HEK293 (cell line): ENCODE results near the gene NEK8.

Experiments
- CTCF ChIA-PET: fragments of 350-600 bp; formaldehyde crosslinking; extraction: SDS; loops from one replicate; lab custom pipeline; 2021; ENCODE audit warnings: antibody characterized with exemption; lab: Yijun Ruan, JAX
- POLR2A ChIA-PET: fragments of 300-600 bp; formaldehyde crosslinking; extraction: SDS; loops from one replicate; lab custom pipeline; 2020; ENCODE audit warnings: antibody characterized with exemption, inconsistent platforms; lab: Yijun Ruan, JAX
- H3K27ac ChIP-seq: fragments of 200-500 bp; sonication (Bioruptor generic); 2 replicates; pipeline ENCODE4 v1.5.1; 2014; ENCODE audit warnings: low read depth, low read length, control low read depth, inconsistent platforms; ENCODE audit errors: extremely low read depth
- H3K36me3 ChIP-seq, 2 experiments: fragments of 200-500 bp in 1 of 2; sonication (Bioruptor generic) in 1 of 2; 1 replicate in 1 of 2; 2 replicates in 1 of 2; pipeline ENCODE4 v1.5.1; 2014 to 2017; ENCODE audit warnings: inconsistent platforms in 2 of 2, low read length in 2 of 2; ENCODE audit not compliant: control insufficient read depth in 2 of 2, insufficient read depth in 1 of 2
- H3K4me1 ChIP-seq: fragments of 200-500 bp; sonication (Bioruptor generic); 2 replicates; pipeline ENCODE4 v1.5.1; 2014; ENCODE audit warnings: mild to moderate bottlenecking, low read length, inconsistent platforms; ENCODE audit not compliant: control insufficient read depth, insufficient read depth
- H3K4me3 ChIP-seq: 2 replicates; pipeline ENCODE4 v1.5.1; 2011; ENCODE audit warnings: low read depth, mild to moderate bottlenecking, control low read depth, low read length, moderate library complexity
- H3K9me3 ChIP-seq: fragments of 200-500 bp; sonication (Bioruptor generic); 2 replicates; pipeline ENCODE4 v1.5.1; 2014; ENCODE audit warnings: low read depth, low read length, inconsistent platforms; ENCODE audit not compliant: control insufficient read depth, insufficient read depth
- OVOL3 ChIP-seq: fragments of 450-650 bp; formaldehyde crosslinking; IDR thresholded peaks from 2 replicates; pipeline ENCODE4 v1.5.1; 2016; ENCODE audit warnings: missing biosample characterization, missing genetic modification characterization
- TCF7L2 ChIP-seq: IDR thresholded peaks from 2 replicates; pipeline ENCODE4 v1.6.1; 2011; ENCODE audit warnings: low read depth, mild to moderate bottlenecking, inconsistent platforms, low read length, moderate library complexity, borderline replicate concordance
- TSHZ1 ChIP-seq: fragments of 450-650 bp; formaldehyde crosslinking; IDR thresholded peaks from 2 replicates; pipeline ENCODE4 v1.5.1; 2016; ENCODE audit warnings: missing biosample characterization, missing genetic modification characterization, borderline replicate concordance
- YY1 ChIP-seq: fragments of 450-650 bp; formaldehyde crosslinking; IDR thresholded peaks from 2 replicates; pipeline ENCODE4 v1.5.1; 2018; ENCODE audit warnings: missing biosample characterization, missing genetic modification characterization
- ZBTB11 ChIP-seq: fragments of 450-650 bp; formaldehyde crosslinking; conservative IDR thresholded peaks from 2 replicates; pipeline ENCODE4 v1.5.1; 2016; ENCODE audit warnings: low read depth, missing biosample characterization, missing genetic modification characterization
- ZBTB26 ChIP-seq: fragments of 450-650 bp; formaldehyde crosslinking; optimal IDR thresholded peaks from 2 replicates; pipeline ENCODE3; 2016; ENCODE audit warnings: missing biosample characterization, mild to moderate bottlenecking, missing genetic modification characterization
- ZFP37 ChIP-seq: fragments of 450-650 bp; formaldehyde crosslinking; IDR thresholded peaks from 2 replicates; pipeline ENCODE4 v1.5.1; 2016; ENCODE audit warnings: missing biosample characterization, missing genetic modification characterization
- ZNF211 ChIP-seq: fragments of 450-650 bp; formaldehyde crosslinking; IDR thresholded peaks from 2 replicates; pipeline ENCODE4 v1.5.1; 2016; ENCODE audit warnings: low read depth, missing biosample characterization, missing genetic modification characterization
- ZNF24 ChIP-seq: fragments of 450-650 bp; formaldehyde crosslinking; IDR thresholded peaks from 2 replicates; pipeline ENCODE4 v1.5.1; 2016; ENCODE audit warnings: missing biosample characterization, missing genetic modification characterization
- ZNF26 ChIP-seq: fragments of 450-650 bp; formaldehyde crosslinking; IDR thresholded peaks from 2 replicates; pipeline ENCODE4 v1.5.1; 2016; ENCODE audit warnings: missing biosample characterization, missing genetic modification characterization
- ZNF37A ChIP-seq: fragments of 450-650 bp; IDR thresholded peaks from 2 replicates; pipeline ENCODE4 v1.5.1; 2018; ENCODE audit warnings: missing biosample characterization, missing genetic modification characterization
- ZNF580 ChIP-seq: fragments of 450-650 bp; formaldehyde crosslinking; IDR thresholded peaks from 2 replicates; pipeline ENCODE4 v1.5.1; 2016; ENCODE audit warnings: missing biosample characterization, missing genetic modification characterization
- TF ChIP-seq, protein P1 (sequence below): fragments of 450-650 bp; formaldehyde crosslinking; IDR thresholded peaks from 2 replicates; pipeline ENCODE4 v1.5.1; 2017; ENCODE audit warnings: missing biosample characterization, missing genetic modification characterization
- TF ChIP-seq, protein P2 (sequence below): fragments of 450-650 bp; formaldehyde crosslinking; IDR thresholded peaks from 2 replicates; pipeline ENCODE4 v1.5.1; 2016; ENCODE audit warnings: missing biosample characterization, missing genetic modification characterization

The NEK8 gene

DNA sequence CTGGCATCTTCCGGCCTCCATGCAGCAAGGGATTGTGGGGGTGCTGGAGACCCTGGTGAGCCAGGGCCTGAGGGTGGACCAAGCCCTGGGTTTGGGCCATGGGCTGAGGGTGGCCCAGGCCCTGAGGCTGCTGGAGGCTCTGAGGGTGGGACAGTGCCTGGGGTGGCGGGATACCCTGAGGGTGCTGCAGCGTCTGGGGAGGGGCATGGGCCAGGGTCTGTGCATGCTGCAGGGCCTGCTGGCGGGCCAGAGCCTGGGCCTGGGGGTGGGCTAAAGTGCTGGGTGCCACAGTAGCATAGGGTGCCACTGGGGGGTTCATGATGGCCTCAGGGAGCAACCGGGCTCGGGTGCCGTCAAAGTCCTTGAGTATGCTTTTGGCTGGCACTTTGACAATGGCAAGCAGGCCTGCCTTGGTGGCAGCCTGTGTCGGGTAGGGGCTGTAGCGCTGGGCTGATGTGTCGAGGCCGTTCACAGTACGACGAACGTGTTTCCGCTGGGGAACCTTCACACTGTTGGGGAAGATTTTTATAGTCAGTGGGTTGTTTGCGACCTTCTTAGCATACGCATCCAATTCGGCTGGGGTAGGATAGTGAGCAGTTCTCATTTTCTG is 30.8 kb downstream of the NEK8 start:
- H3K4me1 ChIP-seq = peaks cover 3% of the 10 kb centered on the region; the same call in 1 of the 2 replicates
- ChIA-PET CTCF (interaction anchor here (1.0 to 7.6 kb wide), 2 partner anchors 10 to 144 kb away, joined by 3 to 175 read pairs; no protein-coding TSS in a partner anchor), POLR2A (no interaction called here)
- peaks cover 9 to 58% of the 10 kb centered on the region in 2 experiments for H3K36me3 ChIP-seq
- H3K4me3 ChIP-seq = no peak overlapping the region
- H3K27ac ChIP-seq = no peak overlapping the region
- no peak for TF ChIP-seq ZNF37A (tag by site-specific recombination)
- TF ChIP-seq ZNF580 (tag by site-specific recombination) = no peak
- TF ChIP-seq ZNF26 (tag by site-specific recombination) = no peak
- TF ChIP-seq, protein P1, sequence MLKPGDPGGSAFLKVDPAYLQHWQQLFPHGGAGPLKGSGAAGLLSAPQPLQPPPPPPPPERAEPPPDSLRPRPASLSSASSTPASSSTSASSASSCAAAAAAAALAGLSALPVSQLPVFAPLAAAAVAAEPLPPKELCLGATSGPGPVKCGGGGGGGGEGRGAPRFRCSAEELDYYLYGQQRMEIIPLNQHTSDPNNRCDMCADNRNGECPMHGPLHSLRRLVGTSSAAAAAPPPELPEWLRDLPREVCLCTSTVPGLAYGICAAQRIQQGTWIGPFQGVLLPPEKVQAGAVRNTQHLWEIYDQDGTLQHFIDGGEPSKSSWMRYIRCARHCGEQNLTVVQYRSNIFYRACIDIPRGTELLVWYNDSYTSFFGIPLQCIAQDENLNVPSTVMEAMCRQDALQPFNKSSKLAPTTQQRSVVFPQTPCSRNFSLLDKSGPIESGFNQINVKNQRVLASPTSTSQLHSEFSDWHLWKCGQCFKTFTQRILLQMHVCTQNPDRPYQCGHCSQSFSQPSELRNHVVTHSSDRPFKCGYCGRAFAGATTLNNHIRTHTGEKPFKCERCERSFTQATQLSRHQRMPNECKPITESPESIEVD = no peak
- no peak for TF ChIP-seq OVOL3
- TF ChIP-seq ZNF24 (tag by site-specific recombination) = no peak
- TF ChIP-seq ZBTB11 (tag by site-specific recombination) = no peak
- no peak for TF ChIP-seq ZFP37 (tag by site-specific recombination)
- no peak for TF ChIP-seq YY1 (tag by site-specific recombination)
- TF ChIP-seq, protein P2, sequence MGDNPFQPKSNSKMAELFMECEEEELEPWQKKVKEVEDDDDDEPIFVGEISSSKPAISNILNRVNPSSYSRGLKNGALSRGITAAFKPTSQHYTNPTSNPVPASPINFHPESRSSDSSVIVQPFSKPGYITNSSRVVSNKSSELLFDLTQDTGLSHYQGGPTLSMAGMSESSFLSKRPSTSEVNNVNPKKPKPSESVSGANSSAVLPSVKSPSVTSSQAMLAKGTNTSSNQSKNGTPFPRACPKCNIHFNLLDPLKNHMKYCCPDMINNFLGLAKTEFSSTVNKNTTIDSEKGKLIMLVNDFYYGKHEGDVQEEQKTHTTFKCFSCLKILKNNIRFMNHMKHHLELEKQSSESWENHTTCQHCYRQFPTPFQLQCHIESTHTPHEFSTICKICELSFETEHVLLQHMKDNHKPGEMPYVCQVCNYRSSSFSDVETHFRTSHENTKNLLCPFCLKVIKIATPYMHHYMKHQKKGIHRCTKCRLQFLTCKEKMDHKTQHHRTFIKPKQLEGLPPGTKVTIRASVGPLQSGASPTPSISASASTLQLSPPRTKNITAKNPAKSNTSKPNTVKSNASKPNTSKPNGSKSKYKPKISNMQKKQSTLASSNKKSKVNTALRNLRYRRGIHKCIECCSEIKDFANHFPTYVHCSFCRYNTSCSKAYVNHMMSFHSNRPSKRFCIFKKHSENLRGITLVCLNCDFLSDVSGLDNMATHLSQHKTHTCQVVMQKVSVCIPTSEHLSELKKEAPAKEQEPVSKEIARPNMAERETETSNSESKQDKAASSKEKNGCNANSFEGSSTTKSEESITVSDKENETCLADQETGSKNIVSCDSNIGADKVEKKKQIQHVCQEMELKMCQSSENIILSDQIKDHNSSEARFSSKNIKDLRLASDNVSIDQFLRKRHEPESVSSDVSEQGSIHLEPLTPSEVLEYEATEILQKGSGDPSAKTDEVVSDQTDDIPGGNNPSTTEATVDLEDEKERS (tag by site-specific recombination) = no peak
- no peak for TF ChIP-seq ZNF211 (tag by site-specific recombination)
- no peak for TF ChIP-seq TSHZ1 (tag by site-specific recombination)
- TF ChIP-seq TCF7L2 = no peak
- TF ChIP-seq ZBTB26 = no peak
- no peaks in the 10 kb centered on the region for H3K9me3 ChIP-seq
